ENCODE data around the gene PALM3. TPM values are rescaled to one million over a fixed set of nuclear protein-coding genes. Genes with fewer than 3 reads are reported as not detected.

PALM3 gene
- total and polyA plus RNA-seq, 2 experiments from 2014 or later, result 16.6 to 45.8 TPM

DNA sequence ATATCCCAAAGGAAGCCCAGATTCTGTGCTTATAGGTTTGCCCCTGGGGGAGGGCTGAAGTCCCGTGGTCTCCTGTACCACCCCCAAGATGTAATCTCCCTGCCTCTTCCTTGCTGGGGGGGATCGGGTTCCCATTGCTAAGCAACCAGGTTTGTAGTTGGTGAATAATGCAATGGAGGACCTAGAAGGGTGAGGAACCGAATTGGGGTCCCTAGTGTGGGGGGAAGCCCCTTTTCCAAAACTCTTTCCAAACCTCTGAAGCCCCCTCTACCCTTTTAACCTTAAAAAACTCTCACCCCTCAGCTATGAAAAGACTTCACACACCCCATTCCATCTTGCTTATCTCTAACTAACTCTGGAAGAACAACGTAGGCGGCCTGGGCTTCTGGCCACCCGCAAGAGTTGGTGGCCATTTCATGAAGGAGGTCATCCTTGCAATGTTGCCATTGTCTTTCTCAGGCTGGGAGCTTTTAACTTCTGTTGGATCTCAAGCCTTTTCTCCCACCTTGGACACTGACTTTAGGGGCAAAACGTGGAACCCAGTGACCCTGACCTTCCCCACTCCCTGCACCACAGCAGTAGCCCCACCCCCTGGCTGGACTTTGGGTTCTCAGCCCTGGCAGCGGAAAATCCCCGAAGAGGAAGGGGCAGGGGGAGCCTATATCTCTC lies 661 bp downstream of the PALM3 start (continued):
- TF ChIP-seq, protein P1, sequence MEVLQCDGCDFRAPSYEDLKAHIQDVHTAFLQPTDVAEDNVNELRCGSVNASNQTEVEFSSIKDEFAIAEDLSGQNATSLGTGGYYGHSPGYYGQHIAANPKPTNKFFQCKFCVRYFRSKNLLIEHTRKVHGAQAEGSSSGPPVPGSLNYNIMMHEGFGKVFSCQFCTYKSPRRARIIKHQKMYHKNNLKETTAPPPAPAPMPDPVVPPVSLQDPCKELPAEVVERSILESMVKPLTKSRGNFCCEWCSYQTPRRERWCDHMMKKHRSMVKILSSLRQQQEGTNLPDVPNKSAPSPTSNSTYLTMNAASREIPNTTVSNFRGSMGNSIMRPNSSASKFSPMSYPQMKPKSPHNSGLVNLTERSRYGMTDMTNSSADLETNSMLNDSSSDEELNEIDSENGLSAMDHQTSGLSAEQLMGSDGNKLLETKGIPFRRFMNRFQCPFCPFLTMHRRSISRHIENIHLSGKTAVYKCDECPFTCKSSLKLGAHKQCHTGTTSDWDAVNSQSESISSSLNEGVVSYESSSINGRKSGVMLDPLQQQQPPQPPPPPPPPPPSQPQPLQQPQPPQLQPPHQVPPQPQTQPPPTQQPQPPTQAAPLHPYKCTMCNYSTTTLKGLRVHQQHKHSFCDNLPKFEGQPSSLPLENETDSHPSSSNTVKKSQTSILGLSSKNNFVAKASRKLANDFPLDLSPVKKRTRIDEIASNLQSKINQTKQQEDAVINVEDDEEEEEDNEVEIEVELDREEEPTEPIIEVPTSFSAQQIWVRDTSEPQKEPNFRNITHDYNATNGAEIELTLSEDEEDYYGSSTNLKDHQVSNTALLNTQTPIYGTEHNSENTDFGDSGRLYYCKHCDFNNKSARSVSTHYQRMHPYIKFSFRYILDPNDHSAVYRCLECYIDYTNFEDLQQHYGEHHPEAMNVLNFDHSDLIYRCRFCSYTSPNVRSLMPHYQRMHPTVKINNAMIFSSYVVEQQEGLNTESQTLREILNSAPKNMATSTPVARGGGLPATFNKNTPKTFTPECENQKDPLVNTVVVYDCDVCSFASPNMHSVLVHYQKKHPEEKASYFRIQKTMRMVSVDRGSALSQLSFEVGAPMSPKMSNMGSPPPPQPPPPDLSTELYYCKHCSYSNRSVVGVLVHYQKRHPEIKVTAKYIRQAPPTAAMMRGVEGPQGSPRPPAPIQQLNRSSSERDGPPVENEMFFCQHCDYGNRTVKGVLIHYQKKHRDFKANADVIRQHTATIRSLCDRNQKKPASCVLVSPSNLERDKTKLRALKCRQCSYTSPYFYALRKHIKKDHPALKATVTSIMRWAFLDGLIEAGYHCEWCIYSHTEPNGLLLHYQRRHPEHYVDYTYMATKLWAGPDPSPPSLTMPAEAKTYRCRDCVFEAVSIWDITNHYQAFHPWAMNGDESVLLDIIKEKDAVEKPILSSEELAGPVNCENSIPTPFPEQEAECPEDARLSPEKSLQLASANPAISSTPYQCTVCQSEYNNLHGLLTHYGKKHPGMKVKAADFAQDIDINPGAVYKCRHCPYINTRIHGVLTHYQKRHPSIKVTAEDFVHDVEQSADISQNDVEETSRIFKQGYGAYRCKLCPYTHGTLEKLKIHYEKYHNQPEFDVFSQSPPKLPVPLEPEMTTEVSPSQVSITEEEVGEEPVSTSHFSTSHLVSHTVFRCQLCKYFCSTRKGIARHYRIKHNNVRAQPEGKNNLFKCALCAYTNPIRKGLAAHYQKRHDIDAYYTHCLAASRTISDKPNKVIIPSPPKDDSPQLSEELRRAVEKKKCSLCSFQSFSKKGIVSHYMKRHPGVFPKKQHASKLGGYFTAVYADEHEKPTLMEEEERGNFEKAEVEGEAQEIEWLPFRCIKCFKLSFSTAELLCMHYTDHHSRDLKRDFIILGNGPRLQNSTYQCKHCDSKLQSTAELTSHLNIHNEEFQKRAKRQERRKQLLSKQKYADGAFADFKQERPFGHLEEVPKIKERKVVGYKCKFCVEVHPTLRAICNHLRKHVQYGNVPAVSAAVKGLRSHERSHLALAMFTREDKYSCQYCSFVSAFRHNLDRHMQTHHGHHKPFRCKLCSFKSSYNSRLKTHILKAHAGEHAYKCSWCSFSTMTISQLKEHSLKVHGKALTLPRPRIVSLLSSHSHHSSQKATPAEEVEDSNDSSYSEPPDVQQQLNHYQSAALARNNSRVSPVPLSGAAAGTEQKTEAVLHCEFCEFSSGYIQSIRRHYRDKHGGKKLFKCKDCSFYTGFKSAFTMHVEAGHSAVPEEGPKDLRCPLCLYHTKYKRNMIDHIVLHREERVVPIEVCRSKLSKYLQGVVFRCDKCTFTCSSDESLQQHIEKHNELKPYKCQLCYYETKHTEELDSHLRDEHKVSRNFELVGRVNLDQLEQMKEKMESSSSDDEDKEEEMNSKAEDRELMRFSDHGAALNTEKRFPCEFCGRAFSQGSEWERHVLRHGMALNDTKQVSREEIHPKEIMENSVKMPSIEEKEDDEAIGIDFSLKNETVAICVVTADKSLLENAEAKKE (CRISPR knock-in tag; IDR thresholded peaks at IDR 0.05), result no peak
- TF ChIP-seq CREB1 (CRISPR knock-in tag; IDR thresholded peaks at IDR 0.05; ENCODE audit: low read depth) (no peak), EZH2phosphoT487 (IDR thresholded peaks at IDR 0.05; ENCODE audit: unreplicated experiment) (no peak)
- TF ChIP-seq, protein P2, sequence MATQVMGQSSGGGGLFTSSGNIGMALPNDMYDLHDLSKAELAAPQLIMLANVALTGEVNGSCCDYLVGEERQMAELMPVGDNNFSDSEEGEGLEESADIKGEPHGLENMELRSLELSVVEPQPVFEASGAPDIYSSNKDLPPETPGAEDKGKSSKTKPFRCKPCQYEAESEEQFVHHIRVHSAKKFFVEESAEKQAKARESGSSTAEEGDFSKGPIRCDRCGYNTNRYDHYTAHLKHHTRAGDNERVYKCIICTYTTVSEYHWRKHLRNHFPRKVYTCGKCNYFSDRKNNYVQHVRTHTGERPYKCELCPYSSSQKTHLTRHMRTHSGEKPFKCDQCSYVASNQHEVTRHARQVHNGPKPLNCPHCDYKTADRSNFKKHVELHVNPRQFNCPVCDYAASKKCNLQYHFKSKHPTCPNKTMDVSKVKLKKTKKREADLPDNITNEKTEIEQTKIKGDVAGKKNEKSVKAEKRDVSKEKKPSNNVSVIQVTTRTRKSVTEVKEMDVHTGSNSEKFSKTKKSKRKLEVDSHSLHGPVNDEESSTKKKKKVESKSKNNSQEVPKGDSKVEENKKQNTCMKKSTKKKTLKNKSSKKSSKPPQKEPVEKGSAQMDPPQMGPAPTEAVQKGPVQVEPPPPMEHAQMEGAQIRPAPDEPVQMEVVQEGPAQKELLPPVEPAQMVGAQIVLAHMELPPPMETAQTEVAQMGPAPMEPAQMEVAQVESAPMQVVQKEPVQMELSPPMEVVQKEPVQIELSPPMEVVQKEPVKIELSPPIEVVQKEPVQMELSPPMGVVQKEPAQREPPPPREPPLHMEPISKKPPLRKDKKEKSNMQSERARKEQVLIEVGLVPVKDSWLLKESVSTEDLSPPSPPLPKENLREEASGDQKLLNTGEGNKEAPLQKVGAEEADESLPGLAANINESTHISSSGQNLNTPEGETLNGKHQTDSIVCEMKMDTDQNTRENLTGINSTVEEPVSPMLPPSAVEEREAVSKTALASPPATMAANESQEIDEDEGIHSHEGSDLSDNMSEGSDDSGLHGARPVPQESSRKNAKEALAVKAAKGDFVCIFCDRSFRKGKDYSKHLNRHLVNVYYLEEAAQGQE (IDR thresholded peaks at IDR 0.05; ENCODE audit: unreplicated experiment), result no peak

All from GM23338 (cell line).